SU-DHL-6 (cell line): ENCODE data around the gene NDUFA3.

Experiments
- H2AFZ ChIP-seq: fragments of 200-600 bp; sonication (generic); 2 replicates; pipeline ENCODE4 v1.6.1; 2014; ENCODE audit warnings: low read depth, mild to moderate bottlenecking, moderate library complexity, mixed read lengths, antibody characterized with exemption, low read length; ENCODE audit not compliant: severe bottlenecking
- H3F3A ChIP-seq: fragments of 200-600 bp; shearing (Covaris generic); 2 replicates; pipeline ENCODE4 v1.6.0; 2016; ENCODE audit warnings: antibody characterized with exemption, mild to moderate bottlenecking; ENCODE audit not compliant: insufficient read depth
- H3K27ac ChIP-seq: fragments of 200-600 bp; sonication (generic); 2 replicates; pipeline ENCODE4 v1.5.1; 2016; ENCODE audit warnings: low read depth, mild to moderate bottlenecking, low read length, moderate library complexity, mixed read lengths
- H3K27me3 ChIP-seq: fragments of 200-600 bp; sonication (generic), shearing (Covaris generic); 2 replicates; pipeline ENCODE4 v1.6.0; 2014; ENCODE audit warnings: mild to moderate bottlenecking, low read length
- H3K36me3 ChIP-seq: fragments of 200-600 bp; sonication (generic); 2 replicates; pipeline ENCODE4 v1.6.1; 2014; ENCODE audit warnings: mild to moderate bottlenecking, low read length, mixed read lengths
- H3K4me2 ChIP-seq: fragments of 300-600, 200-600 bp; shearing (Covaris generic), sonication (generic); 2 replicates; pipeline ENCODE4 v1.6.0; 2014; ENCODE audit warnings: low read length, low read depth, mild to moderate bottlenecking; ENCODE audit not compliant: poor library complexity, severe bottlenecking
- H3K4me3 ChIP-seq: fragments of 200-600 bp; sonication (generic); 2 replicates; pipeline ENCODE4 v1.5.1; 2014; ENCODE audit warnings: antibody characterized with exemption, low read length, mild to moderate bottlenecking, mixed read lengths; ENCODE audit not compliant: insufficient read depth, poor library complexity, severe bottlenecking
- H3K79me2 ChIP-seq: fragments of 200-600 bp; sonication (generic); 2 replicates; pipeline ENCODE4 v1.6.1; 2014; ENCODE audit warnings: mild to moderate bottlenecking, low read length, moderate library complexity; ENCODE audit not compliant: insufficient read depth
- H3K9ac ChIP-seq: fragments of 200-600 bp; sonication (generic); 2 replicates; pipeline ENCODE4 v1.7.0; 2014; ENCODE audit warnings: mild to moderate bottlenecking, low read length
- H3K9me2 ChIP-seq: fragments of 200-600 bp; sonication (generic); replicated peaks from 2 replicates; pipeline ENCODE4 v1.6.1; 2014; ENCODE audit warnings: low read length; ENCODE audit not compliant: insufficient read depth
- H3K9me3 ChIP-seq: fragments of 200-600 bp; sonication (generic); 2 replicates; pipeline ENCODE4 v1.6.1; 2014; ENCODE audit warnings: low read length, mixed read lengths; ENCODE audit not compliant: insufficient read depth
- H4K20me1 ChIP-seq: fragments of 200-600 bp; sonication (generic); 2 replicates; pipeline ENCODE4 v1.6.1; 2014; ENCODE audit warnings: low read depth, mild to moderate bottlenecking, antibody characterized with exemption, low read length, moderate library complexity, mixed read lengths
- EZH2phosphoT487 ChIP-seq: fragments of 200-600 bp; sonication (generic), shearing (Covaris generic); conservative IDR thresholded peaks from 2 replicates; pipeline ENCODE4 v1.6.1; 2018; ENCODE audit warnings: mild to moderate bottlenecking, antibody characterized with exemption, low read length, moderate library complexity, mixed read lengths
- TF ChIP-seq, protein P1 (sequence below): fragments of 200-600 bp; sonication (generic); IDR thresholded peaks from one replicate; pipeline ENCODE4 v1.5.1; 2017; ENCODE audit warnings: antibody characterized with exemption, mild to moderate bottlenecking, low read length, moderate library complexity; ENCODE audit not compliant: insufficient read depth, poor library complexity, severe bottlenecking

Gene NDUFA3

DNA sequence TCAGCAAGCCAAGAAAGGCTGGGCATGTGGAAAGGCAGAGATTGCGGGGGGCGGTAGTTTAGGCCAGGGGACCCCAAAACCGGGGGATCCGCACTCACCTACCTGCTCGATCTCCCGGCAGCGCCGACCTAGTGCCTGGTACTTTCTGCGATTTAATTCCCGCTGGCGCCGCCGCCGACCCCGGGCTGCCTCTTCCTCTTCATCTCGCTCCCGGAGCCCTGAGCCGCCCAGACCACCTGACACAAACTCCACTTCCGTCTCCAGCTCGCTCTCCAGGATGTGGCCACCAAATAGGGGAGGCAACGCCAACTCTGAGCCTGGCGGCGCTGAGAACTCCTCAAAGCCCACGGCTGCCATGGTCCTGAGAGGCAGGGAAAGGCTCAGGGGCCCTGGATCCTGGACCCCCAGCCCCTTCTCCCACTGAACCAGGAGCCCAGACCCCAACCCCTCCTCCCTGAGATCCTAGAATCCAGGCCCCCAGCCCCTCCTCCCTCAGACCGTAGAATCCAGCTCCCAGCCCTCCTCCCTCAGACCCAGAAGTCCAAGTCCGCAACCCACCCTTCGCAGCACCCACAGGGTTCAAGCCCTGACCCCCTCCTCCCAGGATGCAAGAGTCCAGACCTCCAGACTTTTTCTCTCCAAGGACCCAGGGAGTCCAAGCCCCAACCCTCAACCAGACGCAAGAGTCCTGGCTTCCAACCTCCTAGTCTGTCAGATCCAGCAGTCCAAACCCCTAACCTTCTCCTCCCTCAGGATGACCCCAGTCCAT, 11.9 kb downstream of the NDUFA3 start:
- peak overlapping the region; percentile 72 for H3K27ac ChIP-seq

DNA sequence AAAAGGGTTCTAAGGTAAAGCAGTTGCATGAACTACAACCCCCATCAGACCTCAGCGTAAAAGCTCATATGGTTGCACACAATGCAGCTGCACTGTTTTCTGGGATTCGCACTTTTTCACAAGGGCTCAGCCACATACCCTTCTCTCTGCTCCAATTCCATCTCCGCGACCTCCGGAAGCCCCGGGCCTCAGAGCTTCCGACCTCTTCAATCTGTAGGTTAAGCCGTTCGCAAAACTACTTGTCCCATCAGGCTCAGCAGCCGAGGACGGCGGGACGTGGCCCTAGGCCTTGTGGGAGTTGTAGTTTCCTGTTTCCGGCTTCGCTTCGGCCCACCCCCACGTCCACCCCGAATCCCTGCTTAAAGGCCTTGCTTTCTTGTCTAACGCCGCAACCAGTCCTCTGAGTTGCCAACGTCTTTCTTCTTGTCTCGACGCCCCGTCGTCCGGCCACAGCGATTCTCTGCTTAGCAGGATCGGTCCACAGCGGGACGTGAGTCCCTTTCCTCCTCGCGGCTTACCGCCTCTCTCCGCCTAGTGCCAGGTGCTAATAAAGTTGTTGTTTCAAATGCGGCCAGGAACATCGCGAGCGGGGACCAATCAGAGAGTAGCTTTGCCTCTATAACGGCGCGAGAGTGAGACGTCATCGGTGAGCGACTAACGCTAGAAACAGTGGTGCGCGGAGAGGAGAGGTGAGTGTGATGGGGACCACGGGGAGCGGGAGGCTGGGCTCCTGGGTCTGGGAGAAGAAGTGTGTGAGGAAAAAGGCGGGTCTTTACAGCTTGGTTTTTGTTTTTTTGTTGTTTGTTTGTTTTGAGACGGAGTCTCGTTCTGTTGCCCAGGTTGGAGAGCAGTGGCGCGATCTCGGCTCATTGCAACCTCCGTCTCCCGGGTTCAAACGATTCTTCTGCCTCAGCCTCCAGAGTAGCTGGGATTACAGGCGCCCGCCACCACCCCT, 12.7 kb downstream of the NDUFA3 start, which contains the start of the genes PRPF31 and TFPT:
PRPF31 (plus strand) TSS at position 646 of the 955 bp plus-strand sequence. CDS start 2,525 bp downstream, outside the sequence.
TFPT (minus strand) TSS at position 549 of the 955 bp plus-strand sequence; CDS start at position 161, 388 bp downstream.
- peak within 1 kb of the TSS; percentile 72 for H3K27ac ChIP-seq
- TF ChIP-seq, protein P1, sequence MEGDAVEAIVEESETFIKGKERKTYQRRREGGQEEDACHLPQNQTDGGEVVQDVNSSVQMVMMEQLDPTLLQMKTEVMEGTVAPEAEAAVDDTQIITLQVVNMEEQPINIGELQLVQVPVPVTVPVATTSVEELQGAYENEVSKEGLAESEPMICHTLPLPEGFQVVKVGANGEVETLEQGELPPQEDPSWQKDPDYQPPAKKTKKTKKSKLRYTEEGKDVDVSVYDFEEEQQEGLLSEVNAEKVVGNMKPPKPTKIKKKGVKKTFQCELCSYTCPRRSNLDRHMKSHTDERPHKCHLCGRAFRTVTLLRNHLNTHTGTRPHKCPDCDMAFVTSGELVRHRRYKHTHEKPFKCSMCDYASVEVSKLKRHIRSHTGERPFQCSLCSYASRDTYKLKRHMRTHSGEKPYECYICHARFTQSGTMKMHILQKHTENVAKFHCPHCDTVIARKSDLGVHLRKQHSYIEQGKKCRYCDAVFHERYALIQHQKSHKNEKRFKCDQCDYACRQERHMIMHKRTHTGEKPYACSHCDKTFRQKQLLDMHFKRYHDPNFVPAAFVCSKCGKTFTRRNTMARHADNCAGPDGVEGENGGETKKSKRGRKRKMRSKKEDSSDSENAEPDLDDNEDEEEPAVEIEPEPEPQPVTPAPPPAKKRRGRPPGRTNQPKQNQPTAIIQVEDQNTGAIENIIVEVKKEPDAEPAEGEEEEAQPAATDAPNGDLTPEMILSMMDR: no peak
- TF ChIP-seq EZH2phosphoT487: no peak
- peak within 1 kb of the TSS; percentile 69 for H3K9ac ChIP-seq
- H4K20me1 ChIP-seq: no peaks in the 10 kb centered on the region
- 0 out of 2 replicates have a peak, but pooled peaks cover 5% of the 10 kb centered on the region for H3F3A ChIP-seq
- H2AFZ ChIP-seq: peak within 1 kb of the TSS; percentile 67
- peak within 1 kb of the TSS; percentile 78 for H3K4me3 ChIP-seq
- H3K4me2 ChIP-seq: peak within 1 kb of the TSS; percentile 84
- H3K79me2 ChIP-seq: peaks cover 32% of the 10 kb centered on the region
- H3K9me3 ChIP-seq: no peaks in the 10 kb centered on the region
- no peaks in the 10 kb centered on the region for H3K9me2 ChIP-seq
- no peaks in the 10 kb centered on the region for H3K27me3 ChIP-seq
- H3K36me3 ChIP-seq: no peaks in the 10 kb centered on the region

More for the DNA sequence above, 11.9 kb downstream of the NDUFA3 start:
- Histone ChIP-seq H3K79me2 (peaks cover 32% of the 10 kb centered on the region), H3K9me3 (no peaks in the 10 kb centered on the region), H3K4me3 (peak overlapping the region; percentile 78), H3K9ac (peak overlapping the region; percentile 69), H3F3A (0 out of 2 replicates have a peak, but pooled peaks cover 5% of the 10 kb centered on the region), H3K9me2 (no peaks in the 10 kb centered on the region), H3K27me3 (no peaks in the 10 kb centered on the region), H3K36me3 (no peaks in the 10 kb centered on the region), H4K20me1 (no peaks in the 10 kb centered on the region), H2AFZ (no peak overlapping the region), H3K4me2 (peak overlapping the region; percentile 84)
- no peak for TF ChIP-seq EZH2phosphoT487
- TF ChIP-seq, protein P1: no peak

DNA sequence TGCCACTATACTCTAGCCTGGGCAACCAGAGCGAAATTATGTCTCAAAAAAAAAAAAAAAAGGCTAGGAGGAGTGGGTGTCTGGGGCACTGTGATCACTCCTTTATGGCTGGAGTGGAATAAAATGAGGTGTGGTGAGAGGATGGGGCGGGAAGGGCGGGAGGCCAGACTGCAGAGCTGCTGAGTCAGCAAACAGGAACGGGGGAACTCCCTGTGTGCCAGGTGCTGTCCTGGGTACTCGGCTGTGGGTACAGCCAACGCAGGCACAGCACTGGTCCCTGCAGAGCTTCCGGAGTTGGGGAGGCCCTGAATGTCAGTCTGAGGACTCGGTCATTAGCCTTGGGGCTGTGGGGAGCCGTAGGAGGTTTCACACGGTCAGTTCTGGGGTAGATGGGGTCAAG, 18.6 kb downstream of the NDUFA3 start:
- Histone ChIP-seq H3K9me2 (no peaks in the 10 kb centered on the region), H3K9ac (no peak overlapping the region), H3F3A (no peaks in the 10 kb centered on the region), H3K79me2 (peaks cover 13% of the 10 kb centered on the region), H3K4me2 (no peak overlapping the region), H3K4me3 (no peak overlapping the region), H3K27ac (no peak overlapping the region), H2AFZ (no peak overlapping the region), H3K27me3 (no peaks in the 10 kb centered on the region), H3K9me3 (no peaks in the 10 kb centered on the region), H3K36me3 (no peaks in the 10 kb centered on the region), H4K20me1 (no peaks in the 10 kb centered on the region)
- TF ChIP-seq EZH2phosphoT487: no peak
- TF ChIP-seq, protein P1: no peak
